ENCODE results near the gene FAM50A. TPM values are rescaled to one million over a fixed set of nuclear protein-coding genes. Genes with fewer than 3 reads are reported as not detected.
A peak's percentile ranks its signal among the peaks of the same experiment; 100 is the strongest.

The FAM50A gene
- total and polyA plus RNA-seq, 12 donors = 25.5 to 167 (median 38.9) TPM

GRCh38 chrX:154478728-154479622, 35.0 kb downstream of the FAM50A start, which contains the start of gene LAGE3:
LAGE3 (minus strand) TSS chrX:154479281; CDS start chrX:154478915, 366 bp downstream.
- DNase-seq (peak; percentile 91 to 94), ATAC-seq (peak; percentile 95 to 98 (median 96))
- intact Hi-C loops (cut with DNase I) = loop anchor here in 1 of 10 donors (5.0 kb wide), 1 partner anchor 42 kb away; the partner anchor contains the start of gene GDI1
- Histone ChIP-seq H3K27ac (peak within 1 kb of the TSS; percentile 69 to 86 (median 85)), H3K4me1 (peaks cover 0 to 14% (median 2%) of the 10 kb centered on the region in 9 donors), H3K36me3 (peaks cover 0 to 6% (median 0%) of the 10 kb centered on the region in 9 donors), H3K4me3 (peak within 1 kb of the TSS; percentile 14 to 61 (median 55)), H3K27me3 (peaks cover 0 to 7% (median 0%) of the 10 kb centered on the region in 7 donors), H3K9me3 (no peaks in the 10 kb centered on the region)
- TF ChIP-seq, protein P1, sequence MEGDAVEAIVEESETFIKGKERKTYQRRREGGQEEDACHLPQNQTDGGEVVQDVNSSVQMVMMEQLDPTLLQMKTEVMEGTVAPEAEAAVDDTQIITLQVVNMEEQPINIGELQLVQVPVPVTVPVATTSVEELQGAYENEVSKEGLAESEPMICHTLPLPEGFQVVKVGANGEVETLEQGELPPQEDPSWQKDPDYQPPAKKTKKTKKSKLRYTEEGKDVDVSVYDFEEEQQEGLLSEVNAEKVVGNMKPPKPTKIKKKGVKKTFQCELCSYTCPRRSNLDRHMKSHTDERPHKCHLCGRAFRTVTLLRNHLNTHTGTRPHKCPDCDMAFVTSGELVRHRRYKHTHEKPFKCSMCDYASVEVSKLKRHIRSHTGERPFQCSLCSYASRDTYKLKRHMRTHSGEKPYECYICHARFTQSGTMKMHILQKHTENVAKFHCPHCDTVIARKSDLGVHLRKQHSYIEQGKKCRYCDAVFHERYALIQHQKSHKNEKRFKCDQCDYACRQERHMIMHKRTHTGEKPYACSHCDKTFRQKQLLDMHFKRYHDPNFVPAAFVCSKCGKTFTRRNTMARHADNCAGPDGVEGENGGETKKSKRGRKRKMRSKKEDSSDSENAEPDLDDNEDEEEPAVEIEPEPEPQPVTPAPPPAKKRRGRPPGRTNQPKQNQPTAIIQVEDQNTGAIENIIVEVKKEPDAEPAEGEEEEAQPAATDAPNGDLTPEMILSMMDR (IDR thresholded peaks at IDR 0.05) = no peak
- WGBS, 2 donors = 3 to 5% methylated on average over 42 to 81 of the region's 85 CpGs

DNA sequence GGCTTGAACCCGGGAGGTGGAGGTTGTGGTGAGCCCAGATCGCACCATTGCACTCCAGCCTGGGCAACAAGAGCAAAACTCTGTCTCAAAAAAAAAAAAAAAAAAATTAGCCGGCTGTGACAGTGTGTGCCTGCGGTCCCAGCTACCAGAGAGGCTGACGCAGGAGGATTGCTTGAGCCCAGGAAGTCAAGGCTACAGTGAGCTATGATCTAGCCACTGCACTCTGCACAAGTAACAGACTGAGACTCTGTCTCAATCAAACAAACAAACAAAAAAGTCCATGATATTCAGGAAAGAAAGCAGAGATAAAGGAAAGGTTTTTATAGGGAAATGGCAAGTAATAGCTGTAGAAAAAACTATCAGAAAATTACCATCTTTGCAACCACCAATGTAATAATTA, 37.3 kb downstream of the FAM50A start:
- Histone ChIP-seq H3K27me3 (no peaks in the 10 kb centered on the region), H3K4me3 (no peak overlapping the region), H3K27ac (no peak overlapping the region), H3K36me3 (peaks cover 0 to 13% (median 0%) of the 10 kb centered on the region in 9 donors), H3K4me1 (peaks cover 0 to 32% (median 16%) of the 10 kb centered on the region in 9 donors), H3K9me3 (no peaks in the 10 kb centered on the region)
- 85 to 100% methylated on average over 4 to 5 of the region's 5 CpGs for WGBS, 2 donors
- intact Hi-C loops (cut with DNase I) = no loop called here
- ATAC-seq (no peak), DNase-seq (no peak)
- TF ChIP-seq, protein P1 (IDR thresholded peaks at IDR 0.05) = no peak

GRCh38 chrX:154481911-154482601, 38.1 kb downstream of the FAM50A start:
- no peak for DNase-seq
- H3K4me1 ChIP-seq = peaks cover 0 to 35% (median 16%) of the 10 kb centered on the region in 9 donors
- TF ChIP-seq, protein P1 (IDR thresholded peaks at IDR 0.05) = no peak
- no peak overlapping the region for H3K27ac ChIP-seq
- H3K4me3 ChIP-seq = no peak overlapping the region
- no peaks in the 10 kb centered on the region for H3K9me3 ChIP-seq
- intact Hi-C loops (cut with DNase I) = no loop called here
- H3K27me3 ChIP-seq = no peaks in the 10 kb centered on the region
- no peak for ATAC-seq
- H3K36me3 ChIP-seq = peaks cover 0 to 13% (median 0%) of the 10 kb centered on the region in 9 donors
- 72 to 78% methylated on average over 10 to 14 of the region's 14 CpGs for WGBS, 2 donors

GRCh38 chrX:154482786-154483185, 38.8 kb downstream of the FAM50A start:
- 72 to 73% methylated on average over 4 to 7 of the region's 7 CpGs for WGBS, 2 donors
- intact Hi-C loops (cut with DNase I) = no loop called here
- no peak for DNase-seq

More at GRCh38 chrX:154482786-154483185, 38.8 kb downstream of the FAM50A start:
- Histone ChIP-seq H3K4me1 (peaks cover 0 to 38% (median 18%) of the 10 kb centered on the region in 9 donors), H3K36me3 (peaks cover 0 to 18% (median 0%) of the 10 kb centered on the region in 9 donors), H3K27ac (no peak overlapping the region), H3K27me3 (no peaks in the 10 kb centered on the region), H3K4me3 (no peak overlapping the region), H3K9me3 (no peaks in the 10 kb centered on the region)
- TF ChIP-seq, protein P1 (IDR thresholded peaks at IDR 0.05) = no peak
- no peak for ATAC-seq

All from heart right ventricle (tissue), 16 donors.